H9 (cell line): ENCODE measurements around the gene GATC. TPM values are rescaled to one million over a fixed set of nuclear protein-coding genes. Genes with fewer than 3 reads are reported as not detected.

Experiments
- DNase-seq: peaks from one replicate; pipeline ENCODE4 v3.0.0-alpha.2; 2017
- H2AFZ ChIP-seq: one replicate; pipeline ENCODE4 v1.6.1; 2013; ENCODE audit warnings: mild to moderate bottlenecking, low read length, control low read depth, moderate library complexity
- H2AK5ac ChIP-seq: 2 replicates; pipeline ENCODE4 v1.6.1; 2013; ENCODE audit warnings: low read length, control low read depth, mixed read lengths; ENCODE audit not compliant: insufficient read length
- H2BK120ac ChIP-seq: one replicate; pipeline ENCODE4 v1.6.1; 2013; ENCODE audit warnings: low read depth, mild to moderate bottlenecking, low read length, control low read depth, inconsistent platforms; ENCODE audit not compliant: poor library complexity, severe bottlenecking
- H2BK12ac ChIP-seq: 2 replicates; pipeline ENCODE4 v1.6.1; 2013; ENCODE audit warnings: low read length, control low read depth, mixed read lengths, low read depth; ENCODE audit not compliant: insufficient read length
- H2BK15ac ChIP-seq: 2 replicates; pipeline ENCODE4 v1.6.1; 2013; ENCODE audit warnings: low read depth, low read length, control low read depth
- H2BK20ac ChIP-seq: one replicate; pipeline ENCODE4 v1.6.1; 2013; ENCODE audit warnings: low read depth, mild to moderate bottlenecking, low read length, control low read depth, inconsistent platforms; ENCODE audit not compliant: poor library complexity, severe bottlenecking
- H2BK5ac ChIP-seq: 2 replicates; pipeline ENCODE4 v1.6.1; 2013; ENCODE audit warnings: low read length, control low read depth, mixed read lengths; ENCODE audit not compliant: insufficient read length
- H3K14ac ChIP-seq: 2 replicates; pipeline ENCODE4 v1.6.1; 2013; ENCODE audit warnings: low read length, control low read depth; ENCODE audit not compliant: insufficient read depth
- H3K18ac ChIP-seq: 2 replicates; pipeline ENCODE4 v1.6.1; 2013; ENCODE audit warnings: low read depth, mild to moderate bottlenecking, mixed read lengths, low read length, control low read depth; ENCODE audit not compliant: insufficient read length
- H3K23ac ChIP-seq: 2 replicates; pipeline ENCODE4 v1.6.1; 2013; ENCODE audit warnings: low read length, control low read depth, mixed read lengths, low read depth; ENCODE audit not compliant: insufficient read length
- H3K23me2 ChIP-seq: 2 replicates; pipeline ENCODE4 v1.6.1; 2013; ENCODE audit warnings: low read depth, mild to moderate bottlenecking, mixed read lengths, low read length, control low read depth; ENCODE audit not compliant: insufficient read length, poor library complexity, severe bottlenecking
- H3K27ac ChIP-seq: 2 replicates; pipeline ENCODE4 v1.5.1; 2013; ENCODE audit warnings: low read length, control low read depth, mixed read lengths, low read depth; ENCODE audit not compliant: insufficient read length
- H3K27me3 ChIP-seq: 2 replicates; pipeline ENCODE4 v1.6.1; 2013; ENCODE audit warnings: low read length, control low read depth, inconsistent platforms; ENCODE audit not compliant: insufficient read depth
- H3K4ac ChIP-seq: 2 replicates; pipeline ENCODE4 v1.6.1; 2013; ENCODE audit warnings: low read depth, mild to moderate bottlenecking, control low read depth, inconsistent platforms, low read length, moderate library complexity
- H3K4me1 ChIP-seq: 2 replicates; pipeline ENCODE4 v1.6.1; 2013; ENCODE audit warnings: low read length, control low read depth, inconsistent platforms; ENCODE audit not compliant: insufficient read depth
- H3K4me2 ChIP-seq: 2 replicates; pipeline ENCODE4 v1.6.1; 2013; ENCODE audit warnings: low read length, control low read depth, mixed read lengths; ENCODE audit not compliant: insufficient read length, insufficient read depth
- H3K56ac ChIP-seq: 2 replicates; pipeline ENCODE4 v1.6.1; 2013; ENCODE audit warnings: low read depth, mild to moderate bottlenecking, mixed read lengths, low read length, control low read depth; ENCODE audit not compliant: insufficient read length
- H3K79me1 ChIP-seq: 2 replicates; pipeline ENCODE4 v1.6.1; 2013; ENCODE audit warnings: low read depth, mild to moderate bottlenecking, moderate library complexity, low read length, control low read depth, inconsistent platforms; ENCODE audit not compliant: insufficient read depth, poor library complexity, severe bottlenecking
- H3K79me2 ChIP-seq: 2 replicates; pipeline ENCODE4 v1.6.1; 2013; ENCODE audit warnings: low read length, control low read depth, inconsistent platforms; ENCODE audit not compliant: insufficient read depth
- H3K9ac ChIP-seq: 2 replicates; pipeline ENCODE4 v1.6.1; 2013; ENCODE audit warnings: low read length, control low read depth, mixed read lengths; ENCODE audit not compliant: insufficient read length; ENCODE audit errors: extremely low read depth
- H3K9me3 ChIP-seq: one replicate; pipeline ENCODE4 v1.6.1; 2013; ENCODE audit warnings: low read depth, low read length, inconsistent platforms; ENCODE audit not compliant: control insufficient read depth
- H3T11ph ChIP-seq: one replicate; pipeline ENCODE4 v1.6.1; 2013; ENCODE audit warnings: mild to moderate bottlenecking, low read length, control low read depth, inconsistent platforms
- H4K20me1 ChIP-seq: one replicate; pipeline ENCODE4 v1.6.1; 2013; ENCODE audit not compliant: control insufficient read depth, insufficient read length, insufficient read depth
- H4K5ac ChIP-seq: 2 replicates; pipeline ENCODE4 v1.6.1; 2013; ENCODE audit warnings: low read depth, mild to moderate bottlenecking, mixed read lengths, low read length, control low read depth; ENCODE audit not compliant: insufficient read length
- H4K8ac ChIP-seq: replicated peaks from 2 replicates; pipeline ENCODE4 v1.6.1; 2013; ENCODE audit warnings: low read length, control low read depth, mixed read lengths, low read depth; ENCODE audit not compliant: insufficient read length
- H4K91ac ChIP-seq: 2 replicates; pipeline ENCODE4 v1.6.1; 2013; ENCODE audit warnings: low read depth, mild to moderate bottlenecking, moderate library complexity, mixed read lengths, low read length, control low read depth; ENCODE audit not compliant: insufficient read length
- H3K27ac Mint-ChIP-seq, 3 experiments: 2 replicates in 2 of 3; 3 replicates in 1 of 3; pipeline ENCODE4 v1.8.0; 2020 to 2021; ENCODE audit warnings: mixed read lengths in 3 of 3, mild to moderate bottlenecking in 1 of 3, moderate library complexity in 1 of 3
- H3K27me3 Mint-ChIP-seq: 2 replicates; pipeline ENCODE4 v1.8.0; 2021; ENCODE audit warnings: low read depth, mild to moderate bottlenecking, moderate library complexity, mixed read lengths
- H3K36me3 Mint-ChIP-seq, 3 experiments: 2 replicates in 2 of 3; 3 replicates in 1 of 3; pipeline ENCODE4 v1.8.0; 2020 to 2021; ENCODE audit warnings: low read depth in 3 of 3, mixed read lengths in 3 of 3; ENCODE audit not compliant: insufficient read depth in 1 of 3
- H3K4me1 Mint-ChIP-seq, 2 experiments: 2 replicates each; pipeline ENCODE4 v1.8.0; 2020; ENCODE audit warnings: mixed read lengths in 2 of 2
- H3K4me3 Mint-ChIP-seq, 2 experiments: 2 replicates in 1 of 2; 3 replicates in 1 of 2; pipeline ENCODE4 v1.8.0; 2020 to 2021; ENCODE audit warnings: mild to moderate bottlenecking in 2 of 2, mixed read lengths in 2 of 2, moderate library complexity in 1 of 2
- H3K9me3 Mint-ChIP-seq, 2 experiments: 2 replicates in 1 of 2; 3 replicates in 1 of 2; pipeline ENCODE4 v1.8.0; 2020; ENCODE audit warnings: mild to moderate bottlenecking in 2 of 2, mixed read lengths in 2 of 2, moderate library complexity in 1 of 2
- whole genome bisulfite sequencing: extraction: QIAGEN DNeasy Blood & Tissue Kit; methylation state at CpG from one replicate; pipeline ENCODE4 v1.1.7; 2013; ENCODE audit warnings: missing lambda C conversion rate, low lambda C conversion rate, mixed read lengths; ENCODE audit not compliant: insufficient read length; ENCODE audit errors: extremely low coverage; 5-methylcytosine and 5-hydroxymethylcytosine counted together
- total RNA-seq: library from RNA; stranded (reverse); gene quantifications from 2 replicates; pipeline ENCODE4 v1.2.1, GENCODE V29; 2021
- TF ChIP-seq, protein P1 (sequence below): fragments of 200-600 bp; sonication (generic); conservative IDR thresholded peaks from 3 replicates; pipeline ENCODE4 v1.8.0; 2021; ENCODE audit warnings: antibody characterized with exemption, mild to moderate bottlenecking

Gene GATC
- total RNA-seq, 1 experiment from 2014 or later = 25.9 TPM

DNA sequence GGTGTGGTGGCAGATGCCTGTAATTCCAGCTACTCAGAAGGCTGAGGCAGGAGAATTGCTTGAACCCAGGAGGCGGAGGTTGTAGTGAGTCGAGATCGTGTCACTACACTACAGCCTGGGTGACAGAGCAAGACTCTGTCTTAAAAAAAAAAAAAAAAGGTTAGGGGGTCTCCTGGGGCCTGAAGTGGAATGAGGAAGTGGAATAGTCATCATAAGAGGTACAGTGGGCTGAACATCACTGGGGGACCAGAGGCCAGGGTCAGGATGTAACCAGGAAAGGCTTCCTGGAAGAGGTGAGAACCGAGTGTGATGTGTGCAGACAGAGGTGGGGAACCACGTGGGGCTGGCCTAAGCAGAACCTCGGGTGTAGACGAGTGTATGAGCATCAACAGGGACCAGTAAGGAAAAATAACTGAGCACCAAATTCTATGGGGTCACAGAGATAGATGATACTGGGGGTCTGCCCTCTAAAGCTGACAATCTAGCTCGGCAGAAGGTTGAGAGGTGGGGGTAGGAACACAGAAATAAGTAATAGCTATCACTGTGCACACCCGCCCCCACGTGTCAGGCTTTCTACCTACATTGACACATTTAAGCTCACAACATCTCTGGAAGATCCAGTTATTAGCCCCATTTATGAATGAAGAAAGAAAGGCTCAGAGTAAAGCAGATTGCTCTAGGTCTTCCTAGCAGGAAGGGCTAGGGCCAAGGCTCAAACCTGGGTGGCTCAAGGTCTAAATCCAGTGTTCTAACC, 13.3 kb upstream of the GATC start:
- Histone ChIP-seq H2BK120ac (no peak overlapping the region), H3K9ac (no peak overlapping the region), H3K4me1 (no peaks in the 10 kb centered on the region), H3K14ac (no peak overlapping the region), H3K23ac (no peak overlapping the region), H3K56ac (no peak overlapping the region), H3K18ac (no peak overlapping the region), H3K23me2 (no peaks in the 10 kb centered on the region), H4K91ac (no peak overlapping the region), H3K27me3 (no peaks in the 10 kb centered on the region), H2BK5ac (no peak overlapping the region), H4K5ac (no peak overlapping the region), H2BK12ac (no peak overlapping the region), H4K8ac (no peak overlapping the region), H3K79me1 (no peaks in the 10 kb centered on the region), H2AK5ac (no peak overlapping the region), H3K9me3 (no peaks in the 10 kb centered on the region), H3K4ac (no peak overlapping the region), H2BK15ac (no peak overlapping the region), H3K4me2 (no peak overlapping the region), H3T11ph (no peak overlapping the region), H2BK20ac (no peak overlapping the region), H4K20me1 (no peaks in the 10 kb centered on the region), H3K27ac (no peak overlapping the region), H3K79me2 (no peaks in the 10 kb centered on the region), H2AFZ (no peak overlapping the region)
- DNase-seq = no peak
- WGBS = no CpG with 5 or more reads among the region's 10 CpGs
- Mint-ChIP-seq H3K4me1 (peaks cover 9 to 12% of the 10 kb centered on the region in 2 experiments), H3K27me3 (0 out of 2 replicates have a peak, but pooled peaks cover 2% of the 10 kb centered on the region), H3K27ac (no peak overlapping the region), H3K36me3 (no peaks in the 10 kb centered on the region), H3K9me3 (no peaks in the 10 kb centered on the region), H3K4me3 (no peak overlapping the region)
- TF ChIP-seq, protein P1, sequence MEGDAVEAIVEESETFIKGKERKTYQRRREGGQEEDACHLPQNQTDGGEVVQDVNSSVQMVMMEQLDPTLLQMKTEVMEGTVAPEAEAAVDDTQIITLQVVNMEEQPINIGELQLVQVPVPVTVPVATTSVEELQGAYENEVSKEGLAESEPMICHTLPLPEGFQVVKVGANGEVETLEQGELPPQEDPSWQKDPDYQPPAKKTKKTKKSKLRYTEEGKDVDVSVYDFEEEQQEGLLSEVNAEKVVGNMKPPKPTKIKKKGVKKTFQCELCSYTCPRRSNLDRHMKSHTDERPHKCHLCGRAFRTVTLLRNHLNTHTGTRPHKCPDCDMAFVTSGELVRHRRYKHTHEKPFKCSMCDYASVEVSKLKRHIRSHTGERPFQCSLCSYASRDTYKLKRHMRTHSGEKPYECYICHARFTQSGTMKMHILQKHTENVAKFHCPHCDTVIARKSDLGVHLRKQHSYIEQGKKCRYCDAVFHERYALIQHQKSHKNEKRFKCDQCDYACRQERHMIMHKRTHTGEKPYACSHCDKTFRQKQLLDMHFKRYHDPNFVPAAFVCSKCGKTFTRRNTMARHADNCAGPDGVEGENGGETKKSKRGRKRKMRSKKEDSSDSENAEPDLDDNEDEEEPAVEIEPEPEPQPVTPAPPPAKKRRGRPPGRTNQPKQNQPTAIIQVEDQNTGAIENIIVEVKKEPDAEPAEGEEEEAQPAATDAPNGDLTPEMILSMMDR = no peak
